ENCODE results near the gene NEUROD1.

NEUROD1 gene

GRCh38 chr2:181673173-181673572 lies 7.1 kb downstream of the NEUROD1 start:
- no peak for ATAC-seq (replicated peaks)
- Mint-ChIP-seq H3K36me3 (ENCODE audit: insufficient read depth) (no peaks in the 10 kb centered on the region), H3K4me1 (ENCODE audit: low read depth in 2 of 2) (peaks cover 0 to 4% of the 10 kb centered on the region in 2 donors), H3K9me3 (no peaks in the 10 kb centered on the region), H3K4me3 (no peak overlapping the region), H3K27me3 (peaks cover 58 to 60% of the 10 kb centered on the region in 2 donors), H3K27ac (no peak overlapping the region)
- DNase-seq = no peak

DNA sequence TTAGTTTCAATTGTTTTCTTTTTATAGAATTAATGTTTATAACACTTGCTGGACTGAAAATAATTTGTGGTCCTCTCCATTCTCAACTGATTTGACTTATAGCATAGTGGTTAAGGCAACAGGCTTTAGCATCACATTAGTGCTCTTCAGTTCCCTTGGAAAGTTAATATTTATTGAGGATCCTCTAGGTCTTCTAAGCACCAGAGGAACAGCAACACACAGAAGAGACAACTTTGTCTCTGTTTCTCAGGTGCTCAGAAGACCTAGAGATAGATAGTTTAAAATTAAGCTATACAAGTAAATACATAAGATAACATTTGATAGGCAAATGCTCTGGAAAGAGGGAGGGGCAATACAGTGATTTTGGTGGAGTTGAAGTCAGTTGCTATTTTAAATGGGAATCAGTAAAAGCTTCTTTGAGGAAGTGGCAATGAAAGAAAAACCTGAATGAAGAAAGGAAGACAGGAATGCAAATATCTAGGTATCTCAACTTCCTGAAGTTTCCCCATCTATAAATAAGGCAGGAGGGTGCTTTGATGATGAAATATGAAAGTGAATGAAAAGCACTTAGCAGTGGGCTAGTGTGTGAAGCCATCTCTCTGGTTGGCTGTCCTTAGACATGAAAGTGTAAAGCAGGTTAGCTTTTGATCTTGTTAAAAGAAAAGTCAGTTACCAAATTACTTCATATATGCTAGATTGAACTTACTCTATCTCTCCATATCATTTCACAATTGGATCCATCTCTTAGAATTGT lies 7.9 kb downstream of the NEUROD1 start:
- H3K36me3 Mint-ChIP-seq (ENCODE audit: insufficient read depth) = no peaks in the 10 kb centered on the region
- H3K27me3 Mint-ChIP-seq = peaks cover 58 to 61% of the 10 kb centered on the region in 2 donors
- no peak overlapping the region for H3K4me3 Mint-ChIP-seq
- no peak overlapping the region for H3K27ac Mint-ChIP-seq
- DNase-seq (no peak), ATAC-seq (replicated peaks) (no peak)
- no peaks in the 10 kb centered on the region for H3K4me1 Mint-ChIP-seq (ENCODE audit: low read depth in 2 of 2)
- no peaks in the 10 kb centered on the region for H3K9me3 Mint-ChIP-seq

- no peak for DNase-seq
- Mint-ChIP-seq H3K9me3 (no peaks in the 10 kb centered on the region), H3K27ac (no peak overlapping the region), H3K4me3 (no peak overlapping the region), H3K27me3 (peaks cover 61 to 65% of the 10 kb centered on the region in 2 donors), H3K4me1 (ENCODE audit: low read depth in 2 of 2) (no peaks in the 10 kb centered on the region), H3K36me3 (ENCODE audit: insufficient read depth) (no peaks in the 10 kb centered on the region)
- ATAC-seq (replicated peaks) = no peak
These were observed 9.7 kb downstream of the NEUROD1 start for GRCh38 chr2:181670632-181671031.

DNA sequence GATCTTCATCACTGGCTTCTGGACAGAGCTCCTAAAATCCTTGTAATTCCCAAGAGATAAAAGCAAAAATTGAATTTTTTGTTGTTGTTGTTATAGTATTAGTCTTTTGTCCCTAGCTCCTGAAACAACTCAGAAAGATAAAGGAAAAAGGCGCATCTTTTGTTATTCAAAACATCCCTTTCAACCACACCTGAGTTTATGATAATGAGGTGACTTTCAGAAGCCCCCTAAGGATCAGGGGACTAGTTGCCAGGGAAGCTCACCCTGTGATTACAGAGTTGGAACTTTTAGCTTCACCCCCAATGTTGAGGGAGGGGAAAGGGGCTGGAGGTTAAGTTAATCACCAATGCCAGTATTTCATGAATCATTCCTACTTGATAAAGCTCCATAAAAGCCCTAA lies 13.1 kb downstream of the NEUROD1 start:
- Mint-ChIP-seq H3K9me3 (no peaks in the 10 kb centered on the region), H3K27ac (no peak overlapping the region), H3K4me3 (no peak overlapping the region), H3K27me3 (peaks cover 42 to 53% of the 10 kb centered on the region in 2 donors), H3K36me3 (ENCODE audit: insufficient read depth) (no peaks in the 10 kb centered on the region), H3K4me1 (ENCODE audit: low read depth in 2 of 2) (no peaks in the 10 kb centered on the region)
- no peak for ATAC-seq (replicated peaks)
- DNase-seq = no peak

DNA sequence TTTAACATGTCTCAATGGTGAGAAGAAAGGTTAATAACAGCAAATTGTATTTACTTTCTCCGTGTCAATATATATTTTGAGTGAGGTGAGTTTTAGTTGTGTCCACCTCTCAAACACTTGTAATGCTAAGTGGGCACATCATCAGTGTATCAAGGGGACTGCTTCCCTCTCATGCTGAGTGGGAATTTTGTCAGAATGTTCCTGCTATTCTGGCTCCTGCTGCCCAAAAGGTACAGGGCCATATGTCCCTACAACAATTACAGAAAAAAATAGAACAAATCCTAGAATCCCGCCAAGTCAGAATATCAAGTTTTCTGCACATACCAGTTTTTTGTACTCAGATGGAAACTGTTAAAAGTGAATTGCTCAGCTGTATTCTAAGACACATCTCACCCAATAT lies 18.0 kb downstream of the NEUROD1 start:
- H3K9me3 Mint-ChIP-seq = no peaks in the 10 kb centered on the region
- no peak overlapping the region for H3K4me3 Mint-ChIP-seq
- H3K27me3 Mint-ChIP-seq = peaks cover 50 to 61% of the 10 kb centered on the region in 2 donors
- ATAC-seq (replicated peaks) (no peak), DNase-seq (no peak)
- no peaks in the 10 kb centered on the region for H3K36me3 Mint-ChIP-seq (ENCODE audit: insufficient read depth)
- no peak overlapping the region for H3K27ac Mint-ChIP-seq
- peaks cover 0 to under 1% of the 10 kb centered on the region in 2 donors for H3K4me1 Mint-ChIP-seq (ENCODE audit: low read depth in 2 of 2)

DNA sequence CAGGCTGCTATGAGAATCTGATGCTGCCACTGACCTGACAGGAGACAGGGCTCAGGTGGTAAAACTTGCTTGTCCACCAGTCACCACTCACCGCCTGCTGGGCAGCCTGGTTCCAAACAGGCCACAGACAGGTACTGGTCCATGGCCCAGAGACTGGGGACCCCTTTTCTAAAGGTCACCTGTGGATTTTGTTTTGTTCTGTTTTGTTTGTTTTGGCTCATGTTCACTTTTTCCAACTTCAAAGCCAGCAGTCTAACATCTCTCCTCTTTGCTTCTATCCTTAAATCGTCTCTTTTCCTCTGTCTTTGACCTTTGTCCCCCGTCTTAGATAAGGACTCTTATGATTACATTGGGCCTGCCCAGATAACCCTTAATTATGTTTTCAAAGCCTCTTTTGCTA lies 20.1 kb downstream of the NEUROD1 start:
- peaks cover 49 to 70% of the 10 kb centered on the region in 2 donors for H3K27me3 Mint-ChIP-seq
- no peak for ATAC-seq (replicated peaks)

GRCh38 chr2:181658444-181658843 lies 21.9 kb downstream of the NEUROD1 start:
- Mint-ChIP-seq H3K9me3 (no peaks in the 10 kb centered on the region), H3K36me3 (ENCODE audit: insufficient read depth) (no peaks in the 10 kb centered on the region), H3K27ac (no peak overlapping the region), H3K27me3 (peaks cover 61 to 87% of the 10 kb centered on the region in 2 donors), H3K4me3 (no peak overlapping the region), H3K4me1 (ENCODE audit: low read depth in 2 of 2) (peaks cover 4 to 6% of the 10 kb centered on the region in 2 donors)
- ATAC-seq (replicated peaks) (no peak), DNase-seq (no peak)

More for the DNA sequence above, 20.1 kb downstream of the NEUROD1 start:
- Mint-ChIP-seq H3K36me3 (ENCODE audit: insufficient read depth) (no peaks in the 10 kb centered on the region), H3K4me3 (no peak overlapping the region), H3K4me1 (ENCODE audit: low read depth in 2 of 2) (peaks cover 4 to 6% of the 10 kb centered on the region in 2 donors), H3K27ac (no peak overlapping the region), H3K9me3 (no peaks in the 10 kb centered on the region)
- no peak for DNase-seq

DNA sequence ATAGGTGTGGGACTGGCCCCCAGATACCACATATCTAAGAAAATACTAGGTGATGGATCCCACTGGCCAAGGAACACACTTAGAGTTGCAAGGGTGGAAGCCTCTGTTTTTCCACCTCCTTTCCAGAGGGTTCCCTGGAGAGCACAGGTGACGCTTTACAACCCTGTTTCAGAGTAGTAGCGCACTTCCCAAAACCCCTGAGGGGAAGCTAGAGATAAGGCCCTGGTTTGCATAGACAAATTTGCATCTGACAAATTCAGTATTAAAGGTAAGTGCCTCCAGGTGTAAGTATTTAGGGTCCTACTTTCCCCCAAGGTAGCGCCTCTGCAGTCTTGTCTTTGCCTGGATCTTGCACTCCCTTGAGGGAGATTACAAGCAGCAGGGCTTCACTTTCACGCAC lies 22.9 kb downstream of the NEUROD1 start:
- no peaks in the 10 kb centered on the region for H3K9me3 Mint-ChIP-seq
- ATAC-seq (replicated peaks) (no peak), DNase-seq (no peak)

GRCh38 chr2:181656450-181657291 lies 23.6 kb downstream of the NEUROD1 start, which contains the start of gene CERKL:
Gene CERKL (minus strand): TSS chr2:181657105. CDS start chr2:181657006, 99 bp downstream.
- peaks cover 75 to 93% of the 10 kb centered on the region in 2 donors for H3K27me3 Mint-ChIP-seq
- H3K4me1 Mint-ChIP-seq (ENCODE audit: low read depth in 2 of 2) = peaks cover 4 to 6% of the 10 kb centered on the region in 2 donors
- peak within 1 kb of the TSS; percentile 83 to 86 for H3K4me3 Mint-ChIP-seq
- H3K36me3 Mint-ChIP-seq (ENCODE audit: insufficient read depth) = no peaks in the 10 kb centered on the region
- no peak within 1 kb of the TSS for H3K27ac Mint-ChIP-seq
- DNase-seq (no peak), ATAC-seq (replicated peaks) (peak; percentile 50)
- no peaks in the 10 kb centered on the region for H3K9me3 Mint-ChIP-seq

More for the DNA sequence above, 22.9 kb downstream of the NEUROD1 start:
- Mint-ChIP-seq H3K27me3 (peaks cover 71 to 94% of the 10 kb centered on the region in 2 donors), H3K4me1 (ENCODE audit: low read depth in 2 of 2) (peaks cover 4 to 6% of the 10 kb centered on the region in 2 donors), H3K4me3 (peak overlapping the region; percentile 74 to 83), H3K36me3 (ENCODE audit: insufficient read depth) (no peaks in the 10 kb centered on the region), H3K27ac (no peak overlapping the region)

DNA sequence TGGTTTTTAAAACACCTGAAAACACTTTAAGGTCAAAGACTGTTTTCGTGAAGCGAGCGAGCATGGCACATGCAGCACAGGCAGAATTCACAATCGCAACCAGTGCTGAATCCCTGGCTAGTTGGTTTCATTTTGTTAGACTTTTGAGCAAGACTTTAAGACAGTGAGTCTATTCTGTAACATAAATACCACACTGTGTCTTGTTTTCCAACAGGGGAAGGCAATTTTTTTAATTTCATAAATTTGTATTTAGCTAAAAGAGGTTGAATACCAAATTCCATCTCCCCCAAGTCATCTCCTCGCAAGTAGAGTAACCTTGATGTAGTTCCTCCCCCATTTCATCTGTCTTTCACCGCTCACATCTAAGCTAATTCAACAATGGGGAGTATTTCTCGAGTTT lies 24.8 kb downstream of the NEUROD1 start:
- no peak overlapping the region for H3K27ac Mint-ChIP-seq
- H3K27me3 Mint-ChIP-seq = peaks cover 82 to 95% of the 10 kb centered on the region in 2 donors
- no peak for ATAC-seq (replicated peaks)
- no peaks in the 10 kb centered on the region for H3K36me3 Mint-ChIP-seq (ENCODE audit: insufficient read depth)
- H3K9me3 Mint-ChIP-seq = no peaks in the 10 kb centered on the region
- H3K4me1 Mint-ChIP-seq (ENCODE audit: low read depth in 2 of 2) = peaks cover 4 to 6% of the 10 kb centered on the region in 2 donors
- no peak overlapping the region for H3K4me3 Mint-ChIP-seq
- no peak for DNase-seq

DNA sequence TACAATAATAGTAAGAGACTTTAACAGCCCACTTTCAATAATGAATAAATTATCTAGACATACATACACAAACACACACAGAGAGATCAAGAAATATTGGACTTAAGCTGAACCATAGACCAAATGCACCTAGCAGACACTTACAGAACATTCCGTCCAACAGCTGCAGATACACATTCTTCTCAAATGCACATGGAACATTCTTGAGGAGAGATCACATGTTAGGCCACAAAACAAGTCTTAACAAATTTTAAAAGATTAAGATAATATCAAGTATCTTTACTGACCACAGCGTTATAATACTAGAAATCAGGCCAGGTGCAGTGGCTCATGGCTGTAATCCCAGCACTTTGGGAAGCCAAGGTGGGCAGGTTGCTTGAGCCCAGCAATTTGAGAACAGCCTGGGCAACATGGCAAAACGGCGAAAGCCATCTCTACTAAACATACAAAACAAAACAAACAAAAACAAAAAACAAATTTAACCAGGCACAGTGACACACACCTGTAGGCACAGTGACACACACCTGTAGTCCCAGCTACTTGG lies 30.8 kb downstream of the NEUROD1 start:
- H3K27ac Mint-ChIP-seq = no peak overlapping the region
- DNase-seq (no peak), ATAC-seq (replicated peaks) (no peak)
- H3K4me1 Mint-ChIP-seq (ENCODE audit: low read depth in 2 of 2) = no peaks in the 10 kb centered on the region
- H3K9me3 Mint-ChIP-seq = no peaks in the 10 kb centered on the region
- no peak overlapping the region for H3K4me3 Mint-ChIP-seq
- no peaks in the 10 kb centered on the region for H3K36me3 Mint-ChIP-seq (ENCODE audit: insufficient read depth)
- H3K27me3 Mint-ChIP-seq = peaks cover 85 to 88% of the 10 kb centered on the region in 2 donors

GRCh38 chr2:181648478-181649155 lies 31.7 kb downstream of the NEUROD1 start:
- no peaks in the 10 kb centered on the region for H3K36me3 Mint-ChIP-seq (ENCODE audit: insufficient read depth)
- H3K27ac Mint-ChIP-seq = no peak overlapping the region
- ATAC-seq (replicated peaks) (no peak), DNase-seq (no peak)
- peaks cover 88 to 89% of the 10 kb centered on the region in 2 donors for H3K27me3 Mint-ChIP-seq
- no peak overlapping the region for H3K4me3 Mint-ChIP-seq
- no peaks in the 10 kb centered on the region for H3K9me3 Mint-ChIP-seq
- no peaks in the 10 kb centered on the region for H3K4me1 Mint-ChIP-seq (ENCODE audit: low read depth in 2 of 2)

- no peak for DNase-seq
- Mint-ChIP-seq H3K27me3 (peaks cover 77 to 79% of the 10 kb centered on the region in 2 donors), H3K4me1 (ENCODE audit: low read depth in 2 of 2) (no peaks in the 10 kb centered on the region), H3K27ac (no peak overlapping the region), H3K4me3 (no peak overlapping the region), H3K9me3 (no peaks in the 10 kb centered on the region), H3K36me3 (ENCODE audit: insufficient read depth) (no peaks in the 10 kb centered on the region)
- no peak for ATAC-seq (replicated peaks)
These were observed 33.8 kb downstream of the NEUROD1 start for GRCh38 chr2:181646415-181646987.
